DMS 273 (cell line): ENCODE data around the gene WDR37.
A peak's percentile ranks its signal among the peaks of the same experiment; 100 is the strongest.
"Not testable (repeated sequence)": the region's sequence is repeated elsewhere in the genome, so short reads cannot be mapped to it uniquely, and the experiment has no call there.

Experiments used
- DNase-seq: peaks from one replicate; lab custom pipeline; 2025; ENCODE audit not compliant: unreplicated experiment; lab: John Stamatoyannopoulos, UW

Gene WDR37

GRCh38 chr10:1040133-1040532 is 16.1 kb upstream of the WDR37 start:
- no peak for DNase-seq

GRCh38 chr10:1041514-1041913 is 14.7 kb upstream of the WDR37 start:
- no peak for DNase-seq

DNA sequence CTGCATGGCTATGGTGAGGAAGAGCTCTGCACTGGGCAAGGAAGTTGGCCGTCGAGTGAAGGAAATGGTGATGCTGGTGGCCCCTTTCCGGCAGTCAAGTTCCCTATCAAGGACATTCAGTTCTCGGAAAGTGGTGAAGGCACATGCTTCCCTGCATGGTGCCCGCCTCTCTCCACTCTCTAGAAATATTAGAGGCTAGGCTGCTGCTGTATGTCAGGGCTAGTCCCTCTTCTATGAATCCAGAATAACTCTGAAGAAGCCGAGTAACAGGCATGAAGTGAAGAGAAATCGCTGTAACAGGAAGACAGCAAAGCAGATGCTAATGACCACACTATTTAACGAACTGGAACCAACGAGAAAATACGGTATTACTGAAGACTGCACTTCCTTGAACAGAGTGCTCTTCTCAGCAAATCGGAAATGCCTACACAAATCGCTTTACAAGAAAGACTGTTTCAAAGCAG is 12.6 kb upstream of the WDR37 start:
- no peak for DNase-seq

- DNase-seq = no peak
Observed at GRCh38 chr10:1044146-1044545, 12.0 kb upstream of the WDR37 start.

DNA sequence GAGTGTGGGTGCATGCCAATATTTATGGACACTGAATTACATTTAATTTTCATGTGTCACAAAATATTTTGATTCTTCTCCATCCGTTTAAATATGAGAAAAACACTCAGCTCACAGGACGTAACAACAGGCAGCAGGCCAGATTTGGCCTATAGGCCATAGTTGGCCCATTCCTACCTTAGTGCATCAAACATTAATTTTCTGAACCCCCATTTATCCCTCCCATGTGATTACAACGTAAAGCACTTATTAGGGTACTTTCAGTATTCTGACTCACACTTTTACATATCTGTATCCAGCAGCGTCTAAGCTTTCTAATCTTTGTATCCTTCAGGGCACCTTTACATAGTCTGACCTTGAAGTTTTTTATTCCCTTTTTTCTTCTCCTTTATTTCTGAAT is 11.2 kb upstream of the WDR37 start:
- no peak for DNase-seq

GRCh38 chr10:1045415-1045814 is 10.8 kb upstream of the WDR37 start:
- no peak for DNase-seq

- peak; percentile 36 for DNase-seq
Observed at GRCh38 chr10:1047937-1048336, 8.2 kb upstream of the WDR37 start.

GRCh38 chr10:1048349-1048731 is 7.8 kb upstream of the WDR37 start:
- peak; percentile 59 for DNase-seq

DNA sequence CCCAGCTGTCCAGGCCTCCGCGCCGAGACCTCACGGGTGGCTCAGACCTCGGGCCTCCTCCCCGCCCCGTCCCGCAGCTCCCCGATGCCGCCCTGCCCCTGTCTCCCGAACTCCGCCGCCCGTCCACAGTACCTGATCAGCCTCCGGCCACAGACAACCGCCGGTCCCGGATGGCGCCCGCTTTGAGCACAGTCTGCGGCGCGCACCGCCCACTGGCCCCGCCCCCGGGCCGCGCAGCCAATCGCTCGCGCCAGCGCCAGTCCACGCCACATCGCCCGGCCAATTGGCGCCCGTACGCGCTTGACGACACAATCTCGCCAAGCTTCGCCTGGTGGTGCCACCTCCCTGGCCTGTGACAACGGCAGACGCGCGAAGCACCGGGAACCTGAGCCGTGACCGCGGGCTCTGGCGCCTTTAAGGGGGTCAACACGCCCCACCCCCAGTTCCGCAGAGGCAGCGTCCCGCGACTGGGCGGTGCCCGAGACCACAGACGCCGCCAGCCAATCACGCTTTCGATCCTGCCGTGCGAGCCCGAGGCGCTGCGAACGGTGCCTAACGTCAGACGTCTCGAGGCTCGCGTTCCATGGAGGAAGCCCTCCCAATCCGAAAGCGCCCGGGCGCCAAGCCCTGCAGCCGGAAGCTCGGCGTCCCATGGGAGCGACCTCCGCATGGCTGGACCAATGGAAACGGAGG is 7.3 kb upstream of the WDR37 start, which contains the start of gene IDI1:
Gene IDI1 (minus strand): TSS at position 388 of the 693 bp plus-strand sequence. CDS start 116 bp downstream, at position 272.
- peak; percentile 99 for DNase-seq

- no peak for DNase-seq
Observed at GRCh38 chr10:1049425-1049958, 6.7 kb upstream of the WDR37 start.

GRCh38 chr10:1050145-1050544 is 6.0 kb upstream of the WDR37 start:
- peak; percentile 22 for DNase-seq

- DNase-seq = peak; percentile 24
Observed at GRCh38 chr10:1050554-1050953, 5.6 kb upstream of the WDR37 start.

- peak; percentile 11 for DNase-seq
Observed at GRCh38 chr10:1054684-1055083, 1.5 kb upstream of the WDR37 start.

- peak; percentile 24 for DNase-seq
Observed at GRCh38 chr10:1057106-1057657, 997 bp downstream of the WDR37 start.

GRCh38 chr10:1058017-1058416 is 1.8 kb downstream of the WDR37 start:
- DNase-seq = no peak

- DNase-seq = no peak
Observed at GRCh38 chr10:1059902-1060301, 3.7 kb downstream of the WDR37 start.

GRCh38 chr10:1061930-1062774 is 6.0 kb downstream of the WDR37 start:
- no peak for DNase-seq

GRCh38 chr10:1063232-1063865 is 7.2 kb downstream of the WDR37 start:
- DNase-seq = no peak

DNA sequence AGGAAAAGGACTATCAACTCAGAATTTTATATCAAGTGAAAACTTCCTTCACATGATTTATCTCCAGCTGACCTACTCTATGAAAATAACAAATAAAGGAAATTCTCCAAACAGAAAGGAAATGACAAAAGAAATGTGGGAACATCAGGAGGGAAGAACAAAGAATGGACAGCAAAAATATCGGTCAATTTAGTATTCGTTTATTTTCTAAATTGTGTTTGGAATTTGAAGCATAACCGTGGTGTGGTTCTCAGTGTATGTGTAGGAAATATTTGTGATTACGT is 8.7 kb downstream of the WDR37 start:
- no peak for DNase-seq

DNA sequence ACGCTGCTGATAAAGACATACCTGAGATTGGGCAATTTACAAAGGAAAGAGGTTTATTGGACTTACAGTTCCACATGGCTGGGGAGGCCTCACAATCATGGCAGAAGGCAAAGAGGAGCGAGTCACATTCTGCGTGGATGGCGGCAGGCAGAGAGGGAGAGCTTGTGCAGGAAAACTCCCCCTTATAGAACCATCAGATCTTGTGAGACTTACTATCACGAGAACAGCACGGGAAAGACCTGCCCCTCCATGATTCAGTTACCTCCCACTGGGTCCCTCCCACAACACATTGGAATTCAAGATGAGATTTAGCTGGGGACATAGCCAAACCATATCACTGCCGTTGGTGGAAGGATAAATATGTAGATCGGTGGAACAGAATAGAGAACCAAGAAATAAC is 10.5 kb downstream of the WDR37 start:
- not testable (repeated sequence) for DNase-seq
